Measurements from ENCODE around the gene SLC5A2.
"Not testable (repeated sequence)": the region's sequence is repeated elsewhere in the genome, so short reads cannot be mapped to it uniquely, and the experiment has no call there.

- TF ChIP-seq ZNF70 (CRISPR knock-in tag; IDR thresholded peaks at IDR 0.05); CREB5 (CRISPR knock-in tag; IDR thresholded peaks at IDR 0.05; ENCODE audit: low read depth); CSRNP3 (CRISPR knock-in tag; IDR thresholded peaks at IDR 0.05); TSHZ2 (CRISPR knock-in tag; IDR thresholded peaks at IDR 0.05); ARNTL (CRISPR knock-in tag; IDR thresholded peaks at IDR 0.05; ENCODE audit: borderline replicate concordance, low read depth): not testable (repeated sequence)
Observed at GRCh38 chr16:31538243-31538598, 55.3 kb downstream of the SLC5A2 start.

All from SK-N-SH treated with all-trans-retinoic acid at 6 μM for 48 hours (cell line).